HEK293 (cell line): ENCODE data around the gene EIF3L.

ENCODE experiments used
- MYNN ChIP-seq: fragments of 450-650 bp; formaldehyde crosslinking; IDR thresholded peaks from 2 replicates; pipeline ENCODE4 v1.5.1; 2016; ENCODE audit warnings: missing biosample characterization, missing genetic modification characterization, borderline replicate concordance
- RBAK ChIP-seq: fragments of 450-650 bp; formaldehyde crosslinking; IDR thresholded peaks from 2 replicates; pipeline ENCODE4 v1.5.1; 2016; ENCODE audit warnings: missing biosample characterization, missing genetic modification characterization
- SCRT2 ChIP-seq: fragments of 450-650 bp; formaldehyde crosslinking; IDR thresholded peaks from 2 replicates; pipeline ENCODE4 v1.5.1; 2016; ENCODE audit warnings: missing biosample characterization, missing genetic modification characterization
- SETDB1 ChIP-seq: IDR thresholded peaks from one replicate; pipeline ENCODE4 v1.6.1; 2017; ENCODE audit warnings: mild to moderate bottlenecking, low read length, moderate library complexity, mixed read lengths; ENCODE audit not compliant: insufficient read length
- YY1 ChIP-seq: fragments of 450-650 bp; formaldehyde crosslinking; IDR thresholded peaks from 2 replicates; pipeline ENCODE4 v1.5.1; 2018; ENCODE audit warnings: missing biosample characterization, missing genetic modification characterization
- ZBTB11 ChIP-seq: fragments of 450-650 bp; formaldehyde crosslinking; conservative IDR thresholded peaks from 2 replicates; pipeline ENCODE4 v1.5.1; 2016; ENCODE audit warnings: low read depth, missing biosample characterization, missing genetic modification characterization
- ZFP69B ChIP-seq: fragments of 450-650 bp; formaldehyde crosslinking; IDR thresholded peaks from 2 replicates; pipeline ENCODE4 v1.5.1; 2016; ENCODE audit warnings: missing biosample characterization, missing genetic modification characterization
- ZNF132 ChIP-seq: fragments of 450-650 bp; formaldehyde crosslinking; IDR thresholded peaks from 2 replicates; pipeline ENCODE4 v1.5.1; 2017; ENCODE audit warnings: missing biosample characterization, missing genetic modification characterization, borderline replicate concordance
- ZNF146 ChIP-seq: fragments of 450-650 bp; formaldehyde crosslinking; IDR thresholded peaks from 2 replicates; pipeline ENCODE4 v1.5.1; 2016; ENCODE audit warnings: missing biosample characterization, missing genetic modification characterization
- ZNF155 ChIP-seq: fragments of 450-650 bp; formaldehyde crosslinking; IDR thresholded peaks from 2 replicates; pipeline ENCODE4 v1.5.1; 2016; ENCODE audit warnings: missing biosample characterization, missing genetic modification characterization
- ZNF223 ChIP-seq: fragments of 450-650 bp; formaldehyde crosslinking; IDR thresholded peaks from 2 replicates; pipeline ENCODE4 v1.5.1; 2016; ENCODE audit warnings: missing biosample characterization, missing genetic modification characterization
- ZNF24 ChIP-seq: fragments of 450-650 bp; formaldehyde crosslinking; IDR thresholded peaks from 2 replicates; pipeline ENCODE4 v1.5.1; 2016; ENCODE audit warnings: missing biosample characterization, missing genetic modification characterization
- ZNF266 ChIP-seq: fragments of 450-650 bp; formaldehyde crosslinking; IDR thresholded peaks from 2 replicates; pipeline ENCODE4 v1.5.1; 2016; ENCODE audit warnings: missing biosample characterization, missing genetic modification characterization, low read depth
- ZNF362 ChIP-seq: fragments of 450-650 bp; formaldehyde crosslinking; IDR thresholded peaks from 2 replicates; pipeline ENCODE4 v1.5.1; 2016; ENCODE audit warnings: missing biosample characterization, missing genetic modification characterization
- ZNF48 ChIP-seq: fragments of 450-650 bp; formaldehyde crosslinking; IDR thresholded peaks from 2 replicates; pipeline ENCODE4 v1.5.1; 2016; ENCODE audit warnings: missing biosample characterization, missing genetic modification characterization
- ZNF501 ChIP-seq: fragments of 450-650 bp; formaldehyde crosslinking; IDR thresholded peaks from 2 replicates; pipeline ENCODE4 v1.5.1; 2016; ENCODE audit warnings: missing biosample characterization, missing genetic modification characterization
- ZNF510 ChIP-seq: fragments of 450-650 bp; formaldehyde crosslinking; IDR thresholded peaks from 2 replicates; pipeline ENCODE4 v1.5.1; 2018; ENCODE audit warnings: mild to moderate bottlenecking, missing genetic modification characterization, missing biosample characterization; ENCODE audit not compliant: insufficient replicate concordance
- ZNF549 ChIP-seq: fragments of 450-650 bp; IDR thresholded peaks from 2 replicates; pipeline ENCODE4 v1.5.1; 2018; ENCODE audit warnings: missing biosample characterization, missing genetic modification characterization, mild to moderate bottlenecking, inconsistent platforms, moderate library complexity
- ZNF580 ChIP-seq: fragments of 450-650 bp; formaldehyde crosslinking; IDR thresholded peaks from 2 replicates; pipeline ENCODE4 v1.5.1; 2016; ENCODE audit warnings: missing biosample characterization, missing genetic modification characterization
- ZNF670 ChIP-seq: fragments of 450-650 bp; formaldehyde crosslinking; IDR thresholded peaks from 2 replicates; pipeline ENCODE4 v1.5.1; 2016; ENCODE audit warnings: missing biosample characterization, missing genetic modification characterization, low read depth
- ZNF76 ChIP-seq: fragments of 450-650 bp; formaldehyde crosslinking; IDR thresholded peaks from 2 replicates; pipeline ENCODE4; 2016; ENCODE audit warnings: low read depth, missing biosample characterization, missing genetic modification characterization, borderline replicate concordance
- ZSCAN16 ChIP-seq: fragments of 450-650 bp; formaldehyde crosslinking; IDR thresholded peaks from 2 replicates; pipeline ENCODE4 v1.5.1; 2016; ENCODE audit warnings: missing biosample characterization, missing genetic modification characterization
- ZSCAN5A ChIP-seq: fragments of 450-650 bp; formaldehyde crosslinking; IDR thresholded peaks from 2 replicates; pipeline ENCODE4 v1.5.1; 2016; ENCODE audit warnings: missing biosample characterization, missing genetic modification characterization

Gene EIF3L

GRCh38 chr22:37807410-37808293 is 41.6 kb upstream of the EIF3L start, which contains the start of gene GCAT (continued):
- no peak; the same call in 1 of the 2 replicates for TF ChIP-seq YY1
- TF ChIP-seq ZNF266 (tag by site-specific recombination): no peak
- no peak for TF ChIP-seq SETDB1
- TF ChIP-seq MYNN: no peak
- TF ChIP-seq ZNF146 (tag by site-specific recombination): no peak
- TF ChIP-seq ZNF670 (tag by site-specific recombination): no peak
- no peak for TF ChIP-seq RBAK
- no peak for TF ChIP-seq ZNF549 (tag by site-specific recombination)
- TF ChIP-seq ZNF48 (tag by site-specific recombination): no peak
- TF ChIP-seq ZNF223 (tag by site-specific recombination): no peak
- no peak for TF ChIP-seq ZNF155 (tag by site-specific recombination)
- TF ChIP-seq ZNF76 (tag by site-specific recombination): peak; percentile 51; the same call in 1 of the 2 replicates
- peak; percentile 35; the same call in 1 of the 2 replicates for TF ChIP-seq ZNF24 (tag by site-specific recombination)
- peak; percentile 53 for TF ChIP-seq ZNF580
- TF ChIP-seq SCRT2 (tag by site-specific recombination): no peak
- no peak for TF ChIP-seq ZNF132 (tag by site-specific recombination)
- TF ChIP-seq ZNF362 (tag by site-specific recombination): no peak
- peak; percentile 34; the same call in 1 of the 2 replicates for TF ChIP-seq ZFP69B (tag by site-specific recombination)
- TF ChIP-seq ZSCAN5A (tag by site-specific recombination): peak; percentile 84
- TF ChIP-seq ZNF510 (tag by site-specific recombination): no peak
- peak; percentile 17; the same call in 1 of the 2 replicates for TF ChIP-seq ZNF501 (tag by site-specific recombination)
- peak; percentile 57 for TF ChIP-seq ZBTB11 (tag by site-specific recombination)
- no peak for TF ChIP-seq ZSCAN16
